ENCODE data around the gene FBLIM1. TPM values are rescaled to one million over a fixed set of nuclear protein-coding genes. Genes with fewer than 3 reads are reported as not detected.

FBLIM1 gene
- total RNA-seq, 1 experiment from 2014 or later: 64.7 TPM

GRCh38 chr1:15747378-15747777 lies 11.2 kb upstream of the FBLIM1 start:
- no peaks in the 10 kb centered on the region for H3K23me2 ChIP-seq (ENCODE audit: insufficient read length, low read depth, low read length, poor library complexity, severe bottlenecking)
- H4K8ac ChIP-seq (replicated peaks; ENCODE audit: insufficient read length, low read depth, low read length): no peak overlapping the region
- H2BK12ac ChIP-seq (ENCODE audit: insufficient read length, low read depth, low read length): no peak overlapping the region
- H3K9ac ChIP-seq (ENCODE audit: extremely low read depth, insufficient read length, low read length): no peak overlapping the region
- H2BK120ac ChIP-seq (ENCODE audit: low read depth, low read length, poor library complexity, severe bottlenecking): no peak overlapping the region
- DNase-seq: no peak
- H3K27me3 ChIP-seq (ENCODE audit: insufficient read depth, low read length): no peaks in the 10 kb centered on the region
- no peak overlapping the region for H2BK5ac ChIP-seq (ENCODE audit: insufficient read length, low read length)
- H3K79me1 ChIP-seq (ENCODE audit: insufficient read depth, low read depth, low read length, poor library complexity, severe bottlenecking): no peaks in the 10 kb centered on the region
- H4K20me1 ChIP-seq (ENCODE audit: control insufficient read depth, insufficient read depth, insufficient read length): no peaks in the 10 kb centered on the region
- no peaks in the 10 kb centered on the region for H3K9me3 Mint-ChIP-seq
- H3K4me2 ChIP-seq (ENCODE audit: insufficient read depth, insufficient read length, low read length): no peak overlapping the region
- no peak overlapping the region for H2BK20ac ChIP-seq (ENCODE audit: low read depth, low read length, poor library complexity, severe bottlenecking)
- no CpG with 5 or more reads among the region's 8 CpGs for WGBS (ENCODE audit: extremely low coverage, insufficient read length, low lambda C conversion rate)
- H3K14ac ChIP-seq (ENCODE audit: insufficient read depth, low read length): no peak overlapping the region
- TF ChIP-seq CTCF (conservative IDR thresholded peaks at IDR 0.05): no peak
- H2BK15ac ChIP-seq (ENCODE audit: low read depth, low read length): no peak overlapping the region
- H2AK5ac ChIP-seq (ENCODE audit: insufficient read length, low read length): no peak overlapping the region
- H3K27ac Mint-ChIP-seq: no peak overlapping the region
- no peak overlapping the region for H4K91ac ChIP-seq (ENCODE audit: insufficient read length, low read depth, low read length)
- H3K27ac ChIP-seq (ENCODE audit: insufficient read length, low read depth, low read length): no peak overlapping the region
- H4K5ac ChIP-seq (ENCODE audit: insufficient read length, low read depth, low read length): no peak overlapping the region
- no peak overlapping the region for H2AFZ ChIP-seq (ENCODE audit: low read length)
- H3K18ac ChIP-seq (ENCODE audit: insufficient read length, low read depth, low read length): no peak overlapping the region
- no peaks in the 10 kb centered on the region; the same call in 1 of the 2 replicates for H3K4me1 ChIP-seq (ENCODE audit: insufficient read depth, low read length)
- H3T11ph ChIP-seq (ENCODE audit: low read length): no peak overlapping the region
- no peaks in the 10 kb centered on the region for H3K9me3 ChIP-seq (ENCODE audit: control insufficient read depth, low read depth, low read length)
- no peaks in the 10 kb centered on the region; a peak in 1 of 7 replicates for H3K36me3 Mint-ChIP-seq (ENCODE audit: insufficient read depth in 1 of 3, low read depth in 3 of 3)
- no peaks in the 10 kb centered on the region for H3K79me2 ChIP-seq (ENCODE audit: insufficient read depth, low read length)
- H3K56ac ChIP-seq (ENCODE audit: insufficient read length, low read depth, low read length): no peak overlapping the region
- H3K27me3 Mint-ChIP-seq (ENCODE audit: low read depth): peaks cover 5% of the 10 kb centered on the region
- H3K23ac ChIP-seq (ENCODE audit: insufficient read length, low read depth, low read length): no peak overlapping the region
- H3K4ac ChIP-seq (ENCODE audit: low read depth, low read length): no peak overlapping the region
- H3K4me3 Mint-ChIP-seq: no peak overlapping the region
- peaks cover 5 to 7% of the 10 kb centered on the region in 2 experiments; a peak in 2 of 4 replicates for H3K4me1 Mint-ChIP-seq
